OCI-LY3 (cell line): Measurements from ENCODE around the gene DCP2.

Experiments used
- H2AFZ ChIP-seq: fragments of 200-600, 300-600 bp; shearing (Covaris generic); 2 replicates; pipeline ENCODE4 v1.6.0; 2014; ENCODE audit warnings: antibody characterized with exemption, low read depth, low read length
- H3K27ac ChIP-seq: fragments of 200-600, 300-600 bp; sonication (generic); 2 replicates; pipeline ENCODE4 v1.5.1; 2014; ENCODE audit warnings: mild to moderate bottlenecking, low read length, moderate library complexity, mixed read lengths
- H3K27me3 ChIP-seq: fragments of 200-600, 300-600 bp; sonication (generic); 2 replicates; pipeline ENCODE4 v1.6.1; 2014; ENCODE audit warnings: low read depth, low read length, mixed read lengths
- H3K36me3 ChIP-seq: fragments of 200-600, 300-600 bp; sonication (generic); replicated peaks from 2 replicates; pipeline ENCODE3; 2014; ENCODE audit warnings: low read depth, low read length, mixed read lengths
- H3K4me1 ChIP-seq: fragments of 300-600, 200-600 bp; sonication (generic); 2 replicates; pipeline ENCODE4 v1.6.1; 2014; ENCODE audit warnings: low read length, mixed read lengths
- H3K4me2 ChIP-seq: fragments of 200-600, 300-600 bp; sonication (generic); 2 replicates; pipeline ENCODE4 v1.6.1; 2014; ENCODE audit warnings: low read length, mixed read lengths
- H3K4me3 ChIP-seq: fragments of 300-600, 200-600 bp; sonication (generic); 2 replicates; pipeline ENCODE4 v1.5.1; 2014; ENCODE audit warnings: antibody characterized with exemption, mild to moderate bottlenecking, low read length, moderate library complexity
- H3K79me2 ChIP-seq: fragments of 300-600, 200-600 bp; shearing (Covaris generic); 2 replicates; pipeline ENCODE4 v1.6.1; 2014; ENCODE audit warnings: mild to moderate bottlenecking, low read length, mixed read lengths
- H3K9ac ChIP-seq: fragments of 300-600, 200-600 bp; shearing (Covaris generic); 2 replicates; pipeline ENCODE4 v1.6.0; 2014; ENCODE audit warnings: mild to moderate bottlenecking, low read length, moderate library complexity
- H3K9me3 ChIP-seq: fragments of 200-600, 300-600 bp; shearing (Covaris generic); 2 replicates; pipeline ENCODE4 v1.6.1; 2014; ENCODE audit warnings: low read length, mixed read lengths; ENCODE audit not compliant: insufficient read depth
- H4K20me1 ChIP-seq: fragments of 200-600, 300-600 bp; sonication (generic); 2 replicates; pipeline ENCODE4 v1.6.1; 2016; ENCODE audit warnings: low read length, mixed read lengths; ENCODE audit not compliant: insufficient read depth
- CTCF ChIP-seq: fragments of 200-600, 300-600 bp; sonication (generic); IDR thresholded peaks from 2 replicates; pipeline ENCODE4 v1.5.1; 2014; ENCODE audit warnings: antibody characterized with exemption, low read length, low read depth
- EZH2phosphoT487 ChIP-seq: fragments of 200-600 bp; shearing (Covaris generic); IDR thresholded peaks from 2 replicates; pipeline ENCODE4 v1.6.1; 2018; ENCODE audit warnings: antibody characterized with exemption, mixed run types, low read depth

Gene DCP2

GRCh38 chr5:113036321-113036720, 59.7 kb downstream of the DCP2 start:
- TF ChIP-seq EZH2phosphoT487, result no peak
- Histone ChIP-seq H3K9ac (no peak overlapping the region), H3K9me3 (no peaks in the 10 kb centered on the region), H3K4me2 (no peak overlapping the region), H2AFZ (no peak overlapping the region), H4K20me1 (no peaks in the 10 kb centered on the region), H3K79me2 (no peaks in the 10 kb centered on the region), H3K4me3 (no peak overlapping the region), H3K27me3 (no peaks in the 10 kb centered on the region), H3K4me1 (no peaks in the 10 kb centered on the region), H3K27ac (no peak overlapping the region), H3K36me3 (no peaks in the 10 kb centered on the region)

- Histone ChIP-seq H3K27ac (no peak overlapping the region), H4K20me1 (no peaks in the 10 kb centered on the region), H3K36me3 (no peaks in the 10 kb centered on the region), H3K4me1 (no peaks in the 10 kb centered on the region), H2AFZ (no peak overlapping the region), H3K79me2 (no peaks in the 10 kb centered on the region), H3K9ac (no peak overlapping the region), H3K4me3 (no peak overlapping the region), H3K27me3 (no peaks in the 10 kb centered on the region), H3K9me3 (no peaks in the 10 kb centered on the region), H3K4me2 (no peak overlapping the region)
- TF ChIP-seq EZH2phosphoT487 (no peak), CTCF (no peak)
Observed at GRCh38 chr5:113036826-113037225, 60.2 kb downstream of the DCP2 start.

GRCh38 chr5:113038136-113038535, 61.5 kb downstream of the DCP2 start:
- Histone ChIP-seq H3K9me3 (no peaks in the 10 kb centered on the region), H3K79me2 (no peaks in the 10 kb centered on the region), H3K27ac (no peak overlapping the region), H3K36me3 (no peaks in the 10 kb centered on the region), H4K20me1 (no peaks in the 10 kb centered on the region), H3K4me1 (no peaks in the 10 kb centered on the region), H3K4me2 (no peak overlapping the region), H2AFZ (no peak overlapping the region), H3K4me3 (no peak overlapping the region), H3K9ac (no peak overlapping the region), H3K27me3 (no peaks in the 10 kb centered on the region)
- no peak for TF ChIP-seq EZH2phosphoT487
- TF ChIP-seq CTCF, result no peak

- no peak for TF ChIP-seq EZH2phosphoT487
- Histone ChIP-seq H3K4me1 (no peaks in the 10 kb centered on the region), H2AFZ (no peak overlapping the region), H3K9me3 (no peaks in the 10 kb centered on the region), H3K4me3 (no peak overlapping the region), H4K20me1 (no peaks in the 10 kb centered on the region), H3K36me3 (no peaks in the 10 kb centered on the region), H3K9ac (no peak overlapping the region), H3K4me2 (no peak overlapping the region), H3K27me3 (no peaks in the 10 kb centered on the region), H3K27ac (no peak overlapping the region), H3K79me2 (no peaks in the 10 kb centered on the region)
Observed at GRCh38 chr5:113038714-113039113, 62.1 kb downstream of the DCP2 start.

- no peak overlapping the region for H3K27ac ChIP-seq
- no peak overlapping the region for H3K4me2 ChIP-seq
- H3K36me3 ChIP-seq, result no peaks in the 10 kb centered on the region
- H3K9me3 ChIP-seq, result no peaks in the 10 kb centered on the region
- no peak overlapping the region for H2AFZ ChIP-seq
- H3K27me3 ChIP-seq, result no peaks in the 10 kb centered on the region
- no peak overlapping the region for H3K9ac ChIP-seq
- TF ChIP-seq EZH2phosphoT487, result no peak
- H3K4me1 ChIP-seq, result no peaks in the 10 kb centered on the region
- H3K79me2 ChIP-seq, result no peaks in the 10 kb centered on the region
- H4K20me1 ChIP-seq, result no peaks in the 10 kb centered on the region
- H3K4me3 ChIP-seq, result no peak overlapping the region
Observed at GRCh38 chr5:113039229-113039933, 62.8 kb downstream of the DCP2 start.
